Adrenal gland (tissue), 12 donors: ENCODE measurements around the gene OTUB2. TPM values are rescaled to one million over a fixed set of nuclear protein-coding genes. Genes with fewer than 3 reads are reported as not detected.
A peak's percentile ranks its signal among the peaks of the same experiment; 100 is the strongest.

Source experiments
- DNase-seq, 7 donors: peaks; one replicate each; pipeline ENCODE4 v3.0.0-alpha.2; 2019 to 2020
- H3K27ac ChIP-seq, 5 donors: fragments of 200-600 bp; sonication (generic) in 4 of 5; 1 replicate in 3 of 5; 2 replicates in 2 of 5; pipeline versions ENCODE4 v1.5.1 to v1.8.0; 2016 to 2020; ENCODE audit warnings: mild to moderate bottlenecking in 1 of 5
- H3K27me3 ChIP-seq: fragments of 200-600 bp; 2 replicates; pipeline ENCODE4 v1.8.0; 2021
- H3K36me3 ChIP-seq, 2 donors: fragments of 200-600 bp; replicated peaks in 1 of 2; 1 replicate in 1 of 2; 2 replicates in 1 of 2; pipeline versions ENCODE4 v1.5.1 to v1.8.0; 2018 to 2022
- H3K4me1 ChIP-seq, 2 donors: fragments of 200-600 bp; replicated peaks in 1 of 2; 1 replicate in 1 of 2; 2 replicates in 1 of 2; pipeline versions ENCODE4 v1.5.1 to v1.8.0; 2018 to 2021
- H3K4me3 ChIP-seq, 4 donors: fragments of 200-600 bp; sonication (generic) in 3 of 4; one replicate each; pipeline ENCODE4 v1.5.1; 2016 to 2018
- H3K9me3 ChIP-seq, 3 donors: fragments of 200-600 bp; sonication (generic) in 1 of 3; replicated peaks in 1 of 3; 1 replicate in 2 of 3; 2 replicates in 1 of 3; pipeline versions ENCODE4 v1.5.1 to v1.8.0; 2016 to 2021
- CTCF ChIP-seq, 6 experiments: fragments of 450-650 bp in 4 of 6; fragments of 200-600 bp in 2 of 6; sonication (generic) in 1 of 6; IDR thresholded peaks; 1 replicate in 5 of 6; 2 replicates in 1 of 6; pipeline versions ENCODE4 v1.5.1 to v1.8.0; 2016 to 2021; ENCODE audit warnings: antibody characterized with exemption in 6 of 6, mild to moderate bottlenecking in 2 of 6, moderate library complexity in 1 of 6
- POLR2A ChIP-seq, 2 donors: fragments of 450-650 bp; IDR thresholded peaks; one replicate each; pipeline ENCODE4 v1.6.1; 2017; ENCODE audit warnings: antibody characterized with exemption in 2 of 2, mild to moderate bottlenecking in 2 of 2, moderate library complexity in 1 of 2
- WGBS, 4 donors: extraction: QIAGEN DNeasy Blood & Tissue Kit in 2 of 4; methylation state at CpG; one replicate each; pipeline versions ENCODE4 v1.1.5 to v1.1.7; 2013 to 2017; 5-methylcytosine and 5-hydroxymethylcytosine counted together
- intact Hi-C, 2 donors: fragments of 100-400 bp; cut with DNase I; formaldehyde crosslinking; loops; one replicate each; pipeline versions ENCODE4 v1.14.1 to v1.15.0; 2022 to 2023
- polyA plus RNA-seq, 3 donors: library from polyadenylated mRNA; stranded (reverse); fragments of 200-250 nt in 2 of 3; fragments of 350-450 nt in 1 of 3; fragmentation: Illumina TruSeq in 1 of 3; extraction: RNeasy Lipid Tissue Mini Kit (QIAGEN cat#74804) in 1 of 3; gene quantifications; one replicate each; pipeline ENCODE4 v1.2.3, GENCODE V29; 2013 to 2014
- total RNA-seq, 9 donors: library from RNA; depleted of rRNA in 4 of 9; stranded (reverse); fragments of >200 nt in 4 of 9; fragments of 120-200 nt in 1 of 9; fragmentation: NEBNext Ultra II Directional in 1 of 9; extraction: Animal tissue kit (Norgen Biotek cat#: 25700) in 1 of 9; gene quantifications; one replicate each; pipeline versions ENCODE4 v1.1.0 to v1.2.4, GENCODE V29; 2013 to 2023
- donor health status: healthy with polysubstance abuse.
- donor health status: Bipolar disorder and iron deficiency.
- donor health status: DM: yes; HTN: yes; CAD: no.
- donor health status: DM: no; HTN: no; CAD: no.
- donor health status: DM: no; HTN: no; CAD: no.
- donor health status: DM: yes; HTN: yes; CAD: no.

OTUB2 gene
- total and polyA plus RNA-seq, 12 donors: 0.17 to 10.7 (median 1.5) TPM

GRCh38 chr14:94041551-94042346 lies 15.6 kb downstream of the OTUB2 start:
- TF ChIP-seq POLR2A (IDR thresholded peaks at IDR 0.05) (no peak), CTCF (IDR thresholded peaks at IDR 0.05) (no peak)
- WGBS, 4 donors: 76 to 81% (median 78%) methylated on average over 11 to 18 of the region's 18 CpGs

GRCh38 chr14:94042433-94043091 lies 16.4 kb downstream of the OTUB2 start:
- peaks cover 0 to 31% of the 10 kb centered on the region in 2 donors for H3K36me3 ChIP-seq
- TF ChIP-seq CTCF (IDR thresholded peaks at IDR 0.05) (no peak), POLR2A (IDR thresholded peaks at IDR 0.05) (no peak)
- no peak for DNase-seq

More at GRCh38 chr14:94041551-94042346, 15.6 kb downstream of the OTUB2 start:
- no peaks in the 10 kb centered on the region for H3K9me3 ChIP-seq
- no peak overlapping the region for H3K27ac ChIP-seq
- no peaks in the 10 kb centered on the region for H3K27me3 ChIP-seq
- peaks cover 0 to 5% of the 10 kb centered on the region in 2 donors for H3K4me1 ChIP-seq
- intact Hi-C loops: no loop called here
- DNase-seq: peak in 2 of 7 donors; percentile 45 to 62
- H3K36me3 ChIP-seq: peaks cover 0 to 22% of the 10 kb centered on the region in 2 donors
- no peak overlapping the region for H3K4me3 ChIP-seq

GRCh38 chr14:94043111-94043755 lies 17.1 kb downstream of the OTUB2 start:
- DNase-seq: no peak

More at GRCh38 chr14:94042433-94043091, 16.4 kb downstream of the OTUB2 start:
- intact Hi-C loops: no loop called here
- H3K9me3 ChIP-seq: no peaks in the 10 kb centered on the region
- H3K4me1 ChIP-seq: peaks cover 0 to 5% of the 10 kb centered on the region in 2 donors
- no peak overlapping the region for H3K4me3 ChIP-seq
- H3K27ac ChIP-seq: no peak overlapping the region
- no peaks in the 10 kb centered on the region for H3K27me3 ChIP-seq
- WGBS, 4 donors: 77 to 84% (median 79%) methylated on average over 10 to 12 of the region's 12 CpGs

More at GRCh38 chr14:94043111-94043755, 17.1 kb downstream of the OTUB2 start:
- intact Hi-C loops: no loop called here
- WGBS, 4 donors: 84 to 91% (median 88%) methylated on average over 9 to 13 of the region's 13 CpGs
- no peak for TF ChIP-seq POLR2A (IDR thresholded peaks at IDR 0.05)
- TF ChIP-seq CTCF (IDR thresholded peaks at IDR 0.05): no peak
- H3K4me3 ChIP-seq: no peak overlapping the region
- no peaks in the 10 kb centered on the region for H3K27me3 ChIP-seq
- peaks cover 0 to 5% of the 10 kb centered on the region in 2 donors for H3K4me1 ChIP-seq
- peaks cover 0 to 37% of the 10 kb centered on the region in 2 donors for H3K36me3 ChIP-seq
- H3K27ac ChIP-seq: no peak overlapping the region
- H3K9me3 ChIP-seq: no peaks in the 10 kb centered on the region
